MM.1S (cell line): ENCODE results near the gene TNKS1BP1.

Source experiments
- DNase-seq: peaks from one replicate; pipeline ENCODE4 v3.0.0-alpha.2; 2015
- H2AFZ ChIP-seq: fragments of 300-600 bp; sonication (generic); 2 replicates; pipeline ENCODE4 v1.6.0; 2016; ENCODE audit warnings: antibody characterized with exemption, low read length
- H3F3A ChIP-seq: fragments of 300-600 bp; sonication (generic); 2 replicates; pipeline ENCODE4 v1.6.1; 2016; ENCODE audit warnings: mild to moderate bottlenecking, antibody characterized with exemption, low read length, moderate library complexity, mixed read lengths; ENCODE audit not compliant: insufficient read depth
- H3K27ac ChIP-seq: fragments of 300-600 bp; sonication (generic); 2 replicates; pipeline ENCODE4 v1.5.1; 2016; ENCODE audit warnings: mild to moderate bottlenecking, low read length
- H3K27me3 ChIP-seq: fragments of 300-600 bp; sonication (generic); replicated peaks from 2 replicates; pipeline ENCODE4 v1.6.0; 2016; ENCODE audit warnings: low read length; ENCODE audit not compliant: insufficient read depth
- H3K36me3 ChIP-seq: fragments of 300-600 bp; sonication (generic); replicated peaks from 2 replicates; pipeline ENCODE4 v1.6.1; 2016; ENCODE audit warnings: mild to moderate bottlenecking, low read length, mixed read lengths; ENCODE audit not compliant: insufficient read depth
- H3K4me1 ChIP-seq: fragments of 300-600 bp; sonication (generic); 2 replicates; pipeline ENCODE4 v1.6.1; 2016; ENCODE audit warnings: low read length, mixed read lengths
- H3K4me2 ChIP-seq: fragments of 300-600 bp; sonication (generic); 2 replicates; pipeline ENCODE4 v1.6.0; 2016; ENCODE audit warnings: low read depth, low read length
- H3K4me3 ChIP-seq: fragments of 300-600 bp; sonication (generic); 2 replicates; pipeline ENCODE4 v1.5.1; 2016; ENCODE audit warnings: low read length, mixed read lengths
- H3K79me2 ChIP-seq: fragments of 300-600 bp; sonication (generic); 2 replicates; pipeline ENCODE4 v1.6.1; 2016; ENCODE audit warnings: mixed run types, low read length, mixed read lengths
- H3K9ac ChIP-seq: fragments of 300-600 bp; sonication (generic); 2 replicates; pipeline ENCODE4 v1.6.1; 2016; ENCODE audit warnings: low read length, mixed read lengths
- H3K9me2 ChIP-seq: fragments of 300-600 bp; sonication (generic); replicated peaks from 2 replicates; pipeline ENCODE4 v1.6.1; 2016; ENCODE audit warnings: mild to moderate bottlenecking, low read length, mixed read lengths; ENCODE audit not compliant: insufficient read depth
- H3K9me3 ChIP-seq: fragments of 300-600 bp; sonication (generic); replicated peaks from 2 replicates; pipeline ENCODE4 v1.6.1; 2016; ENCODE audit warnings: mild to moderate bottlenecking, low read length, mixed read lengths; ENCODE audit not compliant: insufficient read depth
- H4K20me1 ChIP-seq: fragments of 300-600 bp; sonication (generic); 2 replicates; pipeline ENCODE4 v1.6.1; 2016; ENCODE audit warnings: mild to moderate bottlenecking, low read length, moderate library complexity, mixed read lengths; ENCODE audit not compliant: insufficient read depth
- EZH2 ChIP-seq: fragments of 300-600 bp; sonication (generic); optimal IDR thresholded peaks from 2 replicates; pipeline ENCODE3; 2017; ENCODE audit warnings: low read depth, mild to moderate bottlenecking, antibody characterized with exemption, low read length, mixed read lengths
- EZH2phosphoT487 ChIP-seq: fragments of 300-600 bp; sonication (generic); IDR thresholded peaks from 2 replicates; pipeline ENCODE4 v1.6.1; 2018; ENCODE audit warnings: antibody characterized with exemption, low read length
- TF ChIP-seq, protein P1 (sequence below): fragments of 300-600 bp; sonication (generic); IDR thresholded peaks from 2 replicates; pipeline ENCODE4 v1.5.1; 2016; ENCODE audit warnings: antibody characterized with exemption, low read length, mixed read lengths

TNKS1BP1 gene

DNA sequence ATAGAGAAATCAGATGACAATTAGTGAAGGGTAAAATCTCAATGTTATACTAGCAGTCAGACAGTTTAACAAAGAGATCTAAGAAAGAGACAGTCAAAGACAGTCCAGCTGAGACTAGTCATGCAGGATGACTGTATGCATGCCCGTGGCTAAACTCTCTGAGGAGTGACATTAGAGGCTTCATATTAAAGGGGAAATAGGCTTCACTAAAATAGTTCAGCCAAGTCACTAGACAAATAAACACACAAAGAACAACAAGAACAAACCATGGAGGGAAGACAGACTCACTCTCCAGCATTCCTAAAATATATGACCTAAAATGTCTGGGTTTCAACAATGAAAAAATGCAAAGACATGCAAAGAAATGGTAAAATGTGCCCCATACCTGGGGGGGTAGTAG is 69.1 kb downstream of the TNKS1BP1 start:
- H2AFZ ChIP-seq, result no peak overlapping the region
- H3K79me2 ChIP-seq, result no peaks in the 10 kb centered on the region
- no peaks in the 10 kb centered on the region for H3K27me3 ChIP-seq
- H3K36me3 ChIP-seq, result no peaks in the 10 kb centered on the region
- no peak for DNase-seq
- no peaks in the 10 kb centered on the region for H3K9me3 ChIP-seq
- H3K9me2 ChIP-seq, result no peaks in the 10 kb centered on the region
- no peaks in the 10 kb centered on the region for H3K4me1 ChIP-seq
- H3K4me2 ChIP-seq, result no peak overlapping the region
- H3K27ac ChIP-seq, result no peak overlapping the region
- H4K20me1 ChIP-seq, result no peaks in the 10 kb centered on the region
- TF ChIP-seq EZH2phosphoT487 (no peak), EZH2 (no peak)
- TF ChIP-seq, protein P1, sequence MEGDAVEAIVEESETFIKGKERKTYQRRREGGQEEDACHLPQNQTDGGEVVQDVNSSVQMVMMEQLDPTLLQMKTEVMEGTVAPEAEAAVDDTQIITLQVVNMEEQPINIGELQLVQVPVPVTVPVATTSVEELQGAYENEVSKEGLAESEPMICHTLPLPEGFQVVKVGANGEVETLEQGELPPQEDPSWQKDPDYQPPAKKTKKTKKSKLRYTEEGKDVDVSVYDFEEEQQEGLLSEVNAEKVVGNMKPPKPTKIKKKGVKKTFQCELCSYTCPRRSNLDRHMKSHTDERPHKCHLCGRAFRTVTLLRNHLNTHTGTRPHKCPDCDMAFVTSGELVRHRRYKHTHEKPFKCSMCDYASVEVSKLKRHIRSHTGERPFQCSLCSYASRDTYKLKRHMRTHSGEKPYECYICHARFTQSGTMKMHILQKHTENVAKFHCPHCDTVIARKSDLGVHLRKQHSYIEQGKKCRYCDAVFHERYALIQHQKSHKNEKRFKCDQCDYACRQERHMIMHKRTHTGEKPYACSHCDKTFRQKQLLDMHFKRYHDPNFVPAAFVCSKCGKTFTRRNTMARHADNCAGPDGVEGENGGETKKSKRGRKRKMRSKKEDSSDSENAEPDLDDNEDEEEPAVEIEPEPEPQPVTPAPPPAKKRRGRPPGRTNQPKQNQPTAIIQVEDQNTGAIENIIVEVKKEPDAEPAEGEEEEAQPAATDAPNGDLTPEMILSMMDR, result no peak
- H3F3A ChIP-seq, result no peaks in the 10 kb centered on the region
- no peak overlapping the region for H3K9ac ChIP-seq
- H3K4me3 ChIP-seq, result no peak overlapping the region

DNA sequence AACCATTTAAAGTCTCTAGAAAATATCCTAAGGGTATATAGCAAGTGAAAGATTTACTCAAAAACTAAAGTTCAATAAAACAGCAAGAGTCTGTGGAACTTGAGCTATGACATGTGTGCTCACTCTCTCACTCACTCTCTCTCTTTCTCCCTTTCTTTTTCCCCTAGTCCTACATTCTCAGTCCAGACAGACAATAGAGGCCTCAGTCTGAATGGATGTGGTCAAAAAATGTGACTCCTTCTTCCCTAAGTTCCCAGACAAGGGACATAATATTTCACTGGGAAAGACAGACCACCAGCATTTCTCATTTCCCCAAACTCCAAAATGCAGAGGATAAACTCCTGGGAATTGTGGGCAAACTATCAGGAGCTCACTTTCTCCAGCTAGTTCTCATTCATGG is 70.1 kb downstream of the TNKS1BP1 start:
- Histone ChIP-seq H3K27me3 (no peaks in the 10 kb centered on the region), H3K4me3 (no peak overlapping the region), H3K4me1 (no peaks in the 10 kb centered on the region), H3K36me3 (no peaks in the 10 kb centered on the region), H2AFZ (no peak overlapping the region), H3K4me2 (no peak overlapping the region), H3F3A (no peaks in the 10 kb centered on the region), H3K27ac (no peak overlapping the region), H3K79me2 (no peaks in the 10 kb centered on the region), H3K9ac (no peak overlapping the region), H3K9me2 (no peaks in the 10 kb centered on the region), H4K20me1 (no peaks in the 10 kb centered on the region), H3K9me3 (no peaks in the 10 kb centered on the region)
- TF ChIP-seq EZH2 (no peak), EZH2phosphoT487 (no peak)
- TF ChIP-seq, protein P1, result no peak
- DNase-seq, result no peak

DNA sequence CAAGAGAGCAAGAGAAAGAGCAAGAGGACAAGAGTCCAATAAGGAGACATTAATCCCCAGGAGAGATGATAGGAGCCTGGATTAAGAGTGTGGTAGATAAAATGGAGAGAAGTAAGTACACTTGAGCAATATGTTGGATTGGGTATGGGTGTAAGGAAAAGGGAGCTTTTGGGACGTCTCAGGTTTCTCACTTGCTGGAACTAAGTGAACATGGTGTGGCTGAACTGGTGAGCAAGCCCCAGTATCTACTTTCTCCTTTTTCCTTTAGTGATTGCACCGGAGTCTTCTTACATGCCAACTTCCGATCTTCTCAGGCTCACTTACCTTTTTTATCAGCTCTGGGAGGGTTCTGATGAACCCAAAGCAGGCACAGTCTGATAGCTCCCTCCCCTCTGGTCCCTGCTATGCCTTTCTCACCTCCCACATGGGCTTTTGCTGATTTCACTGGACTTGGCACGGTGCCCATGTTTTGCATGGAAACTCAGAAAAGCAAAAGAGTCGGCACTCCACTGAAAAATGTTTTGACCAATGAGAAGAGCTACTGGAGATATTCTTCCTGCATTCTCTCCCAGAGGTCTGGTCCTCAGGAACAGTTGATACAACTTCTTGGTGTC is 73.2 kb downstream of the TNKS1BP1 start:
- Histone ChIP-seq H3K4me1 (no peaks in the 10 kb centered on the region), H3K36me3 (no peaks in the 10 kb centered on the region), H3K4me2 (no peak overlapping the region), H3K4me3 (no peak overlapping the region), H3K9ac (no peak overlapping the region), H3K79me2 (no peaks in the 10 kb centered on the region), H3F3A (no peaks in the 10 kb centered on the region), H4K20me1 (no peaks in the 10 kb centered on the region), H3K9me2 (no peaks in the 10 kb centered on the region), H3K27me3 (no peaks in the 10 kb centered on the region), H2AFZ (no peak overlapping the region), H3K27ac (no peak overlapping the region), H3K9me3 (no peaks in the 10 kb centered on the region)
- TF ChIP-seq, protein P1, result no peak
- TF ChIP-seq EZH2phosphoT487, result no peak
- TF ChIP-seq EZH2, result no peak
- DNase-seq, result no peak
